HG02885 (cell line): ENCODE results near the gene PPP2R5E.
A peak's percentile ranks its signal among the peaks of the same experiment; 100 is the strongest.
"Not testable (repeated sequence)": the region's sequence is repeated elsewhere in the genome, so short reads cannot be mapped to it uniquely, and the experiment has no call there.

Experiments
- ATAC-seq: cut with Tn5 transposase; IDR thresholded peaks from one replicate; pipeline ENCODE4 v1.9.1; 2021; ENCODE audit warnings: mild to moderate bottlenecking; ENCODE audit not compliant: unreplicated experiment, poor library complexity

The PPP2R5E gene

GRCh38 chr14:63543000-63543825 is at the start of gene PPP2R5E:
Gene PPP2R5E, minus strand, starts transcription at chr14:63543377. Its CDS starts 3,692 bp downstream, at chr14:63539685.
- peak; percentile 96 for ATAC-seq

- ATAC-seq, result not testable (repeated sequence)
These were observed 39.9 kb upstream of the PPP2R5E start for GRCh38 chr14:63583046-63583445.

- ATAC-seq, result no peak
These were observed 38.3 kb upstream of the PPP2R5E start for GRCh38 chr14:63581491-63581890.

- ATAC-seq, result no peak
These were observed 35.1 kb upstream of the PPP2R5E start for GRCh38 chr14:63578300-63578699.

- ATAC-seq, result no peak
These were observed 30.4 kb upstream of the PPP2R5E start for GRCh38 chr14:63573581-63573980.

- no peak for ATAC-seq
These were observed 22.3 kb upstream of the PPP2R5E start for GRCh38 chr14:63565448-63565847.

GRCh38 chr14:63564318-63564717 is 21.1 kb upstream of the PPP2R5E start:
- no peak for ATAC-seq

GRCh38 chr14:63563370-63564026 is 20.3 kb upstream of the PPP2R5E start:
- no peak for ATAC-seq

- ATAC-seq, result no peak
These were observed 19.2 kb upstream of the PPP2R5E start for GRCh38 chr14:63562405-63562804.

- ATAC-seq, result no peak
These were observed 12.4 kb upstream of the PPP2R5E start for GRCh38 chr14:63555572-63555971.

GRCh38 chr14:63551332-63551731 is 8.2 kb upstream of the PPP2R5E start:
- no peak for ATAC-seq

- no peak for ATAC-seq
These were observed 4.7 kb upstream of the PPP2R5E start for GRCh38 chr14:63547798-63548335.

- ATAC-seq, result no peak
These were observed 2.3 kb upstream of the PPP2R5E start for GRCh38 chr14:63545431-63545830.

GRCh38 chr14:63544591-63545299 is 1.6 kb upstream of the PPP2R5E start:
- no peak for ATAC-seq

- peak; percentile 31 for ATAC-seq
These were observed 739 bp upstream of the PPP2R5E start for GRCh38 chr14:63543826-63544406.

- peak; percentile 4 for ATAC-seq
These were observed 762 bp downstream of the PPP2R5E start for GRCh38 chr14:63542231-63542999.

GRCh38 chr14:63535918-63536317 is 7.3 kb downstream of the PPP2R5E start:
- ATAC-seq, result no peak

GRCh38 chr14:63533474-63533873 is 9.7 kb downstream of the PPP2R5E start:
- no peak for ATAC-seq

- ATAC-seq, result peak; percentile 99
These were observed 18.5 kb downstream of the PPP2R5E start for GRCh38 chr14:63524537-63525155.
